ENCODE data around the gene GSTM2.

DNA sequence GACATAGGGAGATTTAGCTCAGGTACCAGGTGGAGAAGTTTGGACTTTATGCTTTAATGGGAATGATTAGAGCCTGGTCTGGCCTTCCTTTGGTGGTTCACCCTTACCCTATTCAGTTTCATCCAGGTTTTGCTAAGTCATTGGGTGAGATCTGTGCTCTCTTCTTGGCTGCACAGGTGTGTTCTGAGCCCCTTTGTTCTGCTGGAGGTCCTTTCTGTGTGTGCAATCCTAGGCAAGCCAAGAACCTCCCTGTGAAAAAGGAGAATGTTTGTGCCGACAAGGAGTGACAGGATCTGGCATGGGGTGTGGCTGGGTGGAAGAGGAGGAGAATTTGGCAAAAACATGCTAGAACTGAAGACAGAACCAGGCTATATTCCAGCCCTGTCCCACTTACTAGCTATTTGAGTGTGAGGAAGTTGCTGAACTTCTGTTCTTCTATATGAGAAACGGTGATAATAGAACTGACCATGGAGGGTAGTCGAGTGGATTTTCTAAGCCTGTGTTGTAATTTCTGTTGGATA lies 48.8 kb downstream of the GSTM2 start:
- TF ChIP-seq, protein P1, sequence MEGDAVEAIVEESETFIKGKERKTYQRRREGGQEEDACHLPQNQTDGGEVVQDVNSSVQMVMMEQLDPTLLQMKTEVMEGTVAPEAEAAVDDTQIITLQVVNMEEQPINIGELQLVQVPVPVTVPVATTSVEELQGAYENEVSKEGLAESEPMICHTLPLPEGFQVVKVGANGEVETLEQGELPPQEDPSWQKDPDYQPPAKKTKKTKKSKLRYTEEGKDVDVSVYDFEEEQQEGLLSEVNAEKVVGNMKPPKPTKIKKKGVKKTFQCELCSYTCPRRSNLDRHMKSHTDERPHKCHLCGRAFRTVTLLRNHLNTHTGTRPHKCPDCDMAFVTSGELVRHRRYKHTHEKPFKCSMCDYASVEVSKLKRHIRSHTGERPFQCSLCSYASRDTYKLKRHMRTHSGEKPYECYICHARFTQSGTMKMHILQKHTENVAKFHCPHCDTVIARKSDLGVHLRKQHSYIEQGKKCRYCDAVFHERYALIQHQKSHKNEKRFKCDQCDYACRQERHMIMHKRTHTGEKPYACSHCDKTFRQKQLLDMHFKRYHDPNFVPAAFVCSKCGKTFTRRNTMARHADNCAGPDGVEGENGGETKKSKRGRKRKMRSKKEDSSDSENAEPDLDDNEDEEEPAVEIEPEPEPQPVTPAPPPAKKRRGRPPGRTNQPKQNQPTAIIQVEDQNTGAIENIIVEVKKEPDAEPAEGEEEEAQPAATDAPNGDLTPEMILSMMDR (IDR thresholded peaks at IDR 0.05), result no peak
- no peak for TF ChIP-seq POLR2A (IDR thresholded peaks at IDR 0.05)

All from testis (tissue), 2 donors.